IMR-90 (cell line): ENCODE results near the gene BRD1.

Experiments
- MXI1 ChIP-seq: IDR thresholded peaks from 2 replicates; pipeline ENCODE4 v1.6.1; 2012; ENCODE audit warnings: low read depth, mild to moderate bottlenecking, low read length, moderate library complexity, borderline replicate concordance
- POLR2A ChIP-seq: IDR thresholded peaks from 2 replicates; pipeline ENCODE4 v1.6.1; 2012; ENCODE audit warnings: mild to moderate bottlenecking, low read depth, low read length
- TF ChIP-seq, protein P1 (sequence below): conservative IDR thresholded peaks from 2 replicates; pipeline ENCODE4 v1.5.1; 2012; ENCODE audit warnings: mild to moderate bottlenecking, low read depth, low read length, improper control_type of control experiment

GRCh38 chr22:49780698-49781288, 46.9 kb downstream of the BRD1 start:
- TF ChIP-seq POLR2A (no peak), MXI1 (no peak)
- TF ChIP-seq, protein P1, sequence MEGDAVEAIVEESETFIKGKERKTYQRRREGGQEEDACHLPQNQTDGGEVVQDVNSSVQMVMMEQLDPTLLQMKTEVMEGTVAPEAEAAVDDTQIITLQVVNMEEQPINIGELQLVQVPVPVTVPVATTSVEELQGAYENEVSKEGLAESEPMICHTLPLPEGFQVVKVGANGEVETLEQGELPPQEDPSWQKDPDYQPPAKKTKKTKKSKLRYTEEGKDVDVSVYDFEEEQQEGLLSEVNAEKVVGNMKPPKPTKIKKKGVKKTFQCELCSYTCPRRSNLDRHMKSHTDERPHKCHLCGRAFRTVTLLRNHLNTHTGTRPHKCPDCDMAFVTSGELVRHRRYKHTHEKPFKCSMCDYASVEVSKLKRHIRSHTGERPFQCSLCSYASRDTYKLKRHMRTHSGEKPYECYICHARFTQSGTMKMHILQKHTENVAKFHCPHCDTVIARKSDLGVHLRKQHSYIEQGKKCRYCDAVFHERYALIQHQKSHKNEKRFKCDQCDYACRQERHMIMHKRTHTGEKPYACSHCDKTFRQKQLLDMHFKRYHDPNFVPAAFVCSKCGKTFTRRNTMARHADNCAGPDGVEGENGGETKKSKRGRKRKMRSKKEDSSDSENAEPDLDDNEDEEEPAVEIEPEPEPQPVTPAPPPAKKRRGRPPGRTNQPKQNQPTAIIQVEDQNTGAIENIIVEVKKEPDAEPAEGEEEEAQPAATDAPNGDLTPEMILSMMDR: no peak
